IMR-90 (cell line): ENCODE measurements around the gene HOXB7. TPM values are rescaled to one million over a fixed set of nuclear protein-coding genes. Genes with fewer than 3 reads are reported as not detected.

Experiments used
- ATAC-seq: fragments of 200-7000 bp; cut with Tn5 transposase; 2 replicates; pipeline ENCODE4 v1.9.1; 2020; ENCODE audit warnings: low read depth, mild to moderate bottlenecking, moderate library complexity
- BruUV-seq: library from RNA; stranded (reverse); fragments of 400-500 nt; replicated peaks from 2 replicates; lab custom pipeline; 2021; lab: Mats Ljungman, UMichigan
- CTCF ChIA-PET: fragments of 300-600 bp; formaldehyde crosslinking; extraction: SDS; loops from one replicate; lab custom pipeline; 2021; ENCODE audit warnings: antibody characterized with exemption; lab: Yijun Ruan, JAX
- POLR2A ChIA-PET: fragments of 300-600 bp; sonication (Branson Sonifier 250); formaldehyde crosslinking; loops from one replicate; lab custom pipeline; 2022; ENCODE audit warnings: antibody characterized with exemption; ENCODE audit not compliant: unreplicated experiment; lab: Charles Lee
- DNase-seq: peaks from one replicate; pipeline ENCODE4 v3.0.0; 2013
- H2AFZ ChIP-seq: replicated peaks from 2 replicates; pipeline ENCODE3; 2013; ENCODE audit warnings: low read length, mild to moderate bottlenecking; ENCODE audit not compliant: poor library complexity
- H2AK5ac ChIP-seq: 2 replicates; pipeline ENCODE4 v1.6.1; 2013; ENCODE audit warnings: low read depth, low read length, inconsistent platforms
- H2AK9ac ChIP-seq: replicated peaks from 2 replicates; pipeline ENCODE3; 2013; ENCODE audit warnings: mild to moderate bottlenecking, low read depth, low read length, moderate library complexity; ENCODE audit not compliant: poor library complexity
- H2BK120ac ChIP-seq: 2 replicates; pipeline ENCODE4 v1.6.1; 2013; ENCODE audit warnings: low read depth, low read length, inconsistent platforms
- H2BK15ac ChIP-seq: 3 replicates; pipeline ENCODE4 v1.6.1; 2013; ENCODE audit warnings: low read depth, low read length, inconsistent platforms
- H2BK20ac ChIP-seq: 2 replicates; pipeline ENCODE4 v1.6.1; 2013; ENCODE audit warnings: low read depth, mild to moderate bottlenecking, inconsistent platforms, low read length, moderate library complexity
- H2BK5ac ChIP-seq: 2 replicates; pipeline ENCODE4 v1.6.1; 2013; ENCODE audit warnings: mild to moderate bottlenecking, low read depth, low read length, inconsistent platforms; ENCODE audit not compliant: poor library complexity, severe bottlenecking
- H3K14ac ChIP-seq: replicated peaks from 2 replicates; pipeline ENCODE4 v1.6.1; 2013; ENCODE audit warnings: low read depth, low read length, inconsistent platforms
- H3K18ac ChIP-seq: 2 replicates; pipeline ENCODE4 v1.6.1; 2013; ENCODE audit warnings: low read depth, low read length, control low read depth
- H3K23ac ChIP-seq: 2 replicates; pipeline ENCODE4 v1.6.1; 2013; ENCODE audit warnings: low read depth, low read length, inconsistent platforms
- H3K27ac ChIP-seq: 2 replicates; pipeline ENCODE4 v1.5.1; 2013; ENCODE audit warnings: mild to moderate bottlenecking, control low read depth, low read length; ENCODE audit not compliant: insufficient read depth
- H3K27me3 ChIP-seq: 2 replicates; pipeline ENCODE4 v1.6.1; 2013; ENCODE audit warnings: low read length; ENCODE audit not compliant: control insufficient read depth, insufficient read depth
- H3K36me3 ChIP-seq: 2 replicates; pipeline ENCODE4 v1.6.1; 2013; ENCODE audit warnings: low read length, mixed read lengths; ENCODE audit not compliant: control insufficient read depth, insufficient read depth
- H3K4ac ChIP-seq: 2 replicates; pipeline ENCODE4 v1.6.1; 2013; ENCODE audit warnings: low read depth, low read length, inconsistent platforms
- H3K4me1 ChIP-seq: 2 replicates; pipeline ENCODE4 v1.6.1; 2013; ENCODE audit warnings: low read length, mixed read lengths; ENCODE audit not compliant: control insufficient read depth, insufficient read depth
- H3K4me2 ChIP-seq: 2 replicates; pipeline ENCODE4 v1.6.1; 2013; ENCODE audit warnings: low read depth, mild to moderate bottlenecking, control low read depth, low read length, moderate library complexity
- H3K4me3 ChIP-seq: 2 replicates; pipeline ENCODE4 v1.5.1; 2013; ENCODE audit warnings: low read depth, mild to moderate bottlenecking, control low read depth, low read length, moderate library complexity; ENCODE audit not compliant: insufficient read depth
- H3K56ac ChIP-seq: 2 replicates; pipeline ENCODE4 v1.6.1; 2013; ENCODE audit warnings: low read length, inconsistent platforms; ENCODE audit not compliant: insufficient read depth; ENCODE audit errors: extremely low read depth
- H3K79me1 ChIP-seq, 2 experiments: 2 replicates each; pipeline ENCODE4 v1.6.1; 2013; ENCODE audit warnings: low read length in 2 of 2, inconsistent platforms in 1 of 2, low read depth in 1 of 2
- H3K9ac ChIP-seq: 2 replicates; pipeline ENCODE4 v1.6.1; 2013; ENCODE audit warnings: low read depth, low read length, control low read depth
- H3K9me1 ChIP-seq: 2 replicates; pipeline ENCODE4 v1.6.1; 2013; ENCODE audit warnings: low read length, inconsistent platforms; ENCODE audit not compliant: insufficient read depth
- H3K9me3 ChIP-seq: 2 replicates; pipeline ENCODE4 v1.6.1; 2013; ENCODE audit warnings: low read length; ENCODE audit not compliant: control insufficient read depth, insufficient read depth
- H4K20me1 ChIP-seq: 2 replicates; pipeline ENCODE4 v1.6.1; 2013; ENCODE audit warnings: low read length, inconsistent platforms; ENCODE audit not compliant: insufficient read depth
- H4K5ac ChIP-seq: 2 replicates; pipeline ENCODE4 v1.6.1; 2013; ENCODE audit warnings: mild to moderate bottlenecking, low read depth, low read length, control low read depth
- H4K8ac ChIP-seq, 2 experiments: 2 replicates each; pipeline ENCODE4 v1.6.1; 2013; ENCODE audit warnings: low read depth in 2 of 2, low read length in 2 of 2, control low read depth in 1 of 2, inconsistent platforms in 1 of 2
- H4K91ac ChIP-seq: 2 replicates; pipeline ENCODE4 v1.6.1; 2013; ENCODE audit warnings: low read depth, low read length, inconsistent platforms; ENCODE audit not compliant: insufficient read depth
- MAZ ChIP-seq: IDR thresholded peaks from 2 replicates; pipeline ENCODE4 v1.6.1; 2012; ENCODE audit warnings: low read depth, mild to moderate bottlenecking, low read length, improper control_type of control experiment, moderate library complexity, borderline replicate concordance
- RAD21 ChIP-seq: IDR thresholded peaks from 2 replicates; pipeline ENCODE4 v1.6.1; 2012; ENCODE audit warnings: low read length, improper control_type of control experiment
- RCOR1 ChIP-seq: IDR thresholded peaks from 2 replicates; pipeline ENCODE4 v1.6.1; 2012; ENCODE audit warnings: mild to moderate bottlenecking, low read length, improper control_type of control experiment; ENCODE audit not compliant: insufficient replicate concordance
- RFX5 ChIP-seq: IDR thresholded peaks from 2 replicates; pipeline ENCODE4 v1.8.0; 2012; ENCODE audit warnings: low read depth, mild to moderate bottlenecking, low read length, moderate library complexity
- SMC3 ChIP-seq: fragments of 150-350 bp; IDR thresholded peaks from 2 replicates; pipeline ENCODE4 v1.6.1; 2016; ENCODE audit warnings: low read depth, mild to moderate bottlenecking, antibody characterized with exemption, low read length, moderate library complexity
- WGBS, 2 experiments: methylation state at CpG; one replicate each; pipeline versions ENCODE4 v1.1.5 to v1.1.7; 2013; ENCODE audit warnings: missing lambda C conversion rate in 2 of 2; ENCODE audit not compliant: insufficient read length in 1 of 2; ENCODE audit errors: extremely low coverage in 2 of 2; 5-methylcytosine and 5-hydroxymethylcytosine counted together
- dilution Hi-C: fragments of 300-500 bp; cut with HindIII; formaldehyde crosslinking; loops from one replicate; pipeline ENCODE4 v1.14.3; 2018; ENCODE audit warnings: low sequenced_read_pairs; ENCODE audit not compliant: unreplicated experiment
- in situ Hi-C: fragments of 300-500 bp; cut with MboI; formaldehyde crosslinking; loops from 3 replicates; pipeline ENCODE4 v1.14.3; 2019; ENCODE audit warnings: low sequenced_read_pairs, inconsistent platforms, mixed read lengths
- intact Hi-C: fragments of 100-400 bp; cut with micrococcal nuclease; formaldehyde crosslinking; loops from 2 replicates; pipeline ENCODE4 v1.10.0; 2022
- polyA plus RNA-seq, 3 experiments: library from polyadenylated mRNA; depleted of rRNA; stranded (reverse); fragments of >200 nt; gene quantifications; 2 replicates each; pipeline ENCODE4 v1.2.3, GENCODE V29; 2012; ENCODE audit warnings: low replicate concordance in 1 of 3
- total RNA-seq: library from RNA; depleted of rRNA; stranded (reverse); fragments of >200 nt; gene quantifications from 2 replicates; pipeline ENCODE4 v1.2.3, GENCODE V29; 2012

Gene HOXB7
- total and polyA plus RNA-seq, 2 of the 4 experiments (the other 2 are of a cell fraction): 1.8 to 6.7 TPM

GRCh38 chr17:48615047-48615962, 4.5 kb upstream of the HOXB7 start, which contains the start of gene HOXB8:
Gene HOXB8, minus strand, starts transcription at chr17:48615292. Its CDS starts 588 bp downstream, at chr17:48614704.
- Histone ChIP-seq H2BK120ac (no peak within 1 kb of the TSS; the same call in 1 of the 2 replicates), H3K36me3 (no peaks in the 10 kb centered on the region), H4K20me1 (peaks cover 4% of the 10 kb centered on the region; the same call in 1 of the 2 replicates), H3K79me1 (peaks cover 3 to 14% of the 10 kb centered on the region in 2 experiments; a peak in 2 of 4 replicates), H3K4ac (no peak within 1 kb of the TSS), H3K4me2 (peak within 1 kb of the TSS; percentile 73), H3K23ac (no peak within 1 kb of the TSS), H2AK5ac (no peak within 1 kb of the TSS), H2BK15ac (no peak within 1 kb of the TSS), H3K4me1 (peaks cover 3% of the 10 kb centered on the region), H3K9ac (peak within 1 kb of the TSS; percentile 63), H3K4me3 (peak within 1 kb of the TSS; percentile 52), H2AK9ac (peak within 1 kb of the TSS; percentile 57), H2BK5ac (peak within 1 kb of the TSS; percentile 27), H3K27me3 (peaks cover 48% of the 10 kb centered on the region), H4K8ac (no peak within 1 kb of the TSS), H4K5ac (no peak within 1 kb of the TSS), H4K91ac (no peak within 1 kb of the TSS), H3K27ac (peak within 1 kb of the TSS; percentile 60), H2AFZ (peak within 1 kb of the TSS; percentile 78), H3K14ac (no peak within 1 kb of the TSS), H3K18ac (no peak within 1 kb of the TSS; the same call in 1 of the 2 replicates), H3K9me3 (no peaks in the 10 kb centered on the region), H3K9me1 (no peaks in the 10 kb centered on the region), H2BK20ac (no peak within 1 kb of the TSS), H3K56ac (no peak within 1 kb of the TSS)
- dilution Hi-C loops: no loop called here
- ATAC-seq: no peak
- ChIA-PET CTCF (interaction anchor here (0.6 kb wide), 1 partner anchor 1824 kb away, joined by 4 read pairs; no protein-coding TSS in a partner anchor), POLR2A (no interaction called here)
- intact Hi-C loops: no loop called here
- WGBS, 2 experiments: 40% methylated on average over 2 of the region's 41 CpGs; no CpG with 5 or more reads in 1 of the 2 experiments
- TF ChIP-seq SMC3: no peak
- no peak for TF ChIP-seq RAD21
- TF ChIP-seq MAZ: no peak
- TF ChIP-seq RFX5: no peak
- no peak for TF ChIP-seq RCOR1
- DNase-seq: no peak
- no TSS peak for BruUV-seq
- in situ Hi-C loops: no loop called here
